Activated CD4-positive, alpha-beta memory T cell treated with anti-CD3 and anti-CD28 coated beads, Interleukin-2, amount 10 ng/mL, durations not matched to agents 7 days and 5 days (primary cell): Measurements from ENCODE around the gene NTNG1. TPM values are rescaled to one million over a fixed set of nuclear protein-coding genes. Genes with fewer than 3 reads are reported as not detected.

Experiments
- CTCF ChIA-PET: fragments of 350-600 bp; sonication (Branson Sonifier 250); formaldehyde crosslinking; loops from one replicate; lab custom pipeline; 2021; ENCODE audit warnings: antibody characterized with exemption, inconsistent platforms; lab: Charles Lee
- POLR2A ChIA-PET: fragments of 350-600 bp; sonication (Branson Sonifier 250); formaldehyde crosslinking; loops from one replicate; lab custom pipeline; 2021; ENCODE audit warnings: antibody characterized with exemption; lab: Charles Lee
- DNase-seq: peaks from one replicate; pipeline ENCODE4 v3.0.0-alpha.2; 2020
- H3K27ac Mint-ChIP-seq: one replicate; pipeline ENCODE4 v1.8.0; 2021; ENCODE audit warnings: mild to moderate bottlenecking, mixed read lengths
- H3K27me3 Mint-ChIP-seq: one replicate; pipeline ENCODE4 v1.8.0; 2021; ENCODE audit warnings: mixed read lengths
- H3K36me3 Mint-ChIP-seq: one replicate; pipeline ENCODE4 v1.8.0; 2021; ENCODE audit warnings: low read depth, mixed read lengths
- H3K4me1 Mint-ChIP-seq: one replicate; pipeline ENCODE4 v1.8.0; 2021; ENCODE audit warnings: mixed read lengths
- H3K4me3 Mint-ChIP-seq: one replicate; pipeline ENCODE4 v1.8.0; 2021; ENCODE audit warnings: mild to moderate bottlenecking, mixed read lengths
- H3K9me3 Mint-ChIP-seq: one replicate; pipeline ENCODE4 v1.8.0; 2021; ENCODE audit warnings: mixed read lengths
- total RNA-seq, 2 experiments: library from RNA; stranded (reverse); gene quantifications; one replicate each; pipeline ENCODE4 v1.2.3, GENCODE V29; 2021

Gene NTNG1
- total RNA-seq, 2 experiments from 2014 or later: not detected

GRCh38 chr1:107294686-107295085 is 153.8 kb downstream of the NTNG1 start:
- Mint-ChIP-seq H3K36me3 (no peaks in the 10 kb centered on the region), H3K4me3 (no peak overlapping the region), H3K27ac (no peak overlapping the region), H3K9me3 (no peaks in the 10 kb centered on the region), H3K4me1 (no peaks in the 10 kb centered on the region), H3K27me3 (no peaks in the 10 kb centered on the region)
- CTCF ChIA-PET: no interaction called here
- POLR2A ChIA-PET: no interaction called here
- DNase-seq: no peak

DNA sequence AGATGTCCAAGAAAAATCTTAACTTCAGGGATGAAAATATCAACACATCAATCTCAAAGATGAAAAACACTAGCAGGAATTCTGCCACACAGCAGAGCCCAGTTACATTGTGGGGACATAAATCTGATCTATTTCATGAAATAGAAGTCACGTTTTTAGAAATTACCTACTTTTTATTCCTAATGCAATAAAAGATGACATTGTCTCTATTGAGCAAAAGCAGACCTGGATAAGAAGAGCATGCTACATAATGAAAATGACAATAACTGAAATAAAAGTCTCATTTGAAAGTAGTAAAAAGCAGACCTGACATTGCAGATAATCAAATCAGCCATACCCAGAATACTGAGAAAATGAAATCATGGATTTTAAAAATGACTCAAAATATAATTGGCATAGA is 156.8 kb downstream of the NTNG1 start:
- Mint-ChIP-seq H3K9me3 (no peaks in the 10 kb centered on the region), H3K4me1 (no peaks in the 10 kb centered on the region), H3K36me3 (no peaks in the 10 kb centered on the region), H3K27ac (no peak overlapping the region), H3K27me3 (no peaks in the 10 kb centered on the region), H3K4me3 (no peak overlapping the region)
- no peak for DNase-seq
- ChIA-PET CTCF (no interaction called here), POLR2A (no interaction called here)

DNA sequence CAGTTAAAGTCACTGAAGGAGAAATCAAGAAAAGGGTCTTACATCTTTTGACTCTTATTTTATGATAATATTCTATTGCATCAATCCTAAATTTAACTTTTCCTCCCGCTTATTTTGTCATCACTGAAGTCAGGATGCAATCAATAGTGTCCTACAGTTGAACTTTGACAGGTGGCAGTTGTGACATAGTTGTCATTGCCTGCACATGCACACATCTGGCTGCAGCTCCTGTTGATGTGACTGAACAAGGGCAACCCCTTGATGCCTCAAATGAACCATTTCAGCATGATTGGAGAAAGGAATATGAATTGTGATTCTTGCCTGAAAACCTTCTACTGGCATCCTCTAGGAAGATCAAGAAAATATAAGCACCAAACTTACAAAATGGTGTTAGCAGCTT is 157.7 kb downstream of the NTNG1 start:
- H3K9me3 Mint-ChIP-seq: no peaks in the 10 kb centered on the region
- ChIA-PET POLR2A (no interaction called here), CTCF (no interaction called here)
- no peaks in the 10 kb centered on the region for H3K4me1 Mint-ChIP-seq
- no peak for DNase-seq
- no peaks in the 10 kb centered on the region for H3K27me3 Mint-ChIP-seq
- no peaks in the 10 kb centered on the region for H3K36me3 Mint-ChIP-seq
- no peak overlapping the region for H3K4me3 Mint-ChIP-seq
- no peak overlapping the region for H3K27ac Mint-ChIP-seq

DNA sequence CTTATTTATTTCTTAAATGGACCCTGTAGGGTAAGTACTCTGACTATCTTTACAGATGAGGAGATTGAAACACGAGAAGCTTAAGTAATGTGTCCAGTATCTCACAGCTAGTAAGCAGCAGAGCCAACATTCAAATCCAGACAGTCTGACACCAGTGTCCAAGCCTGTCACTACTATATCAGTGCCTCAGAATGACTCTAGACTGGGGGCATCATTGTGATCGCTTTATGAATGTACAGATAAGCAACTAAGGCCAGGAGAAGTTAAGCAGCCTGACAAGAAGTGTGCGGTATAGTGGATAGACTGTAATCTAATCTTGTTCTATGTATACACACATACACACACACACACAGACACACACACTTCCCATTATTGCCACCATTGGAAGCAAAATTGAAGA is 158.7 kb downstream of the NTNG1 start:
- H3K27ac Mint-ChIP-seq: no peak overlapping the region
- H3K9me3 Mint-ChIP-seq: no peaks in the 10 kb centered on the region
- no peaks in the 10 kb centered on the region for H3K27me3 Mint-ChIP-seq
- DNase-seq: no peak
- POLR2A ChIA-PET: no interaction called here
- CTCF ChIA-PET: no interaction called here
- H3K36me3 Mint-ChIP-seq: no peaks in the 10 kb centered on the region
- no peaks in the 10 kb centered on the region for H3K4me1 Mint-ChIP-seq
- H3K4me3 Mint-ChIP-seq: no peak overlapping the region

DNA sequence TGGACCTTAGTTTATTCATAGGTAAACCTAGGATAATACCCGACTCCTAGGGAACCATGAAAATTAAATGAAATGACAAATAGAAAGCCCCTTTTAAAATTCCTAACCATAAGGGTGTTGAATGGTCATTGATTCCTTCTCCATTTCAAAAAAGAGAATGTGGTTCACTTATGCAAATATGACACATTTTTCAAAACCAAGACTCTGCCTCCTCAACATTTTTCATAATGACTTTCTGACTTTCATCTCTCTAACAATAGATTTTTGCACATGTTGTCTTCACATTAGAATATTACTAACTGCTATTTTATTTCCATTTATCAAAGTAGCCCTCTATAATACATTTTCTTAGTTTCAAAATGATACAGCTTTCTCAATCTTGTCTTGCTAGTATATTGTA is 169.1 kb downstream of the NTNG1 start:
- no peak for DNase-seq
- ChIA-PET CTCF (no interaction called here), POLR2A (no interaction called here)
- Mint-ChIP-seq H3K27ac (no peak overlapping the region), H3K9me3 (no peaks in the 10 kb centered on the region), H3K4me1 (no peaks in the 10 kb centered on the region), H3K4me3 (no peak overlapping the region), H3K36me3 (no peaks in the 10 kb centered on the region), H3K27me3 (no peaks in the 10 kb centered on the region)

- H3K36me3 Mint-ChIP-seq: no peaks in the 10 kb centered on the region
- no peak for DNase-seq
- H3K27me3 Mint-ChIP-seq: no peaks in the 10 kb centered on the region
- ChIA-PET POLR2A (no interaction called here), CTCF (interaction anchor here (0.5 kb wide), 1 partner anchor 31 kb away, joined by 5 read pairs; no protein-coding TSS in a partner anchor)
- H3K27ac Mint-ChIP-seq: no peak overlapping the region
- H3K9me3 Mint-ChIP-seq: no peaks in the 10 kb centered on the region
- H3K4me3 Mint-ChIP-seq: no peak overlapping the region
- no peaks in the 10 kb centered on the region for H3K4me1 Mint-ChIP-seq
Measured at GRCh38 chr1:107315652-107316051, 174.8 kb downstream of the NTNG1 start.

GRCh38 chr1:107318932-107319331 is 178.1 kb downstream of the NTNG1 start:
- no peak for DNase-seq
- POLR2A ChIA-PET: no interaction called here
- CTCF ChIA-PET: no interaction called here
- Mint-ChIP-seq H3K4me3 (no peak overlapping the region), H3K36me3 (no peaks in the 10 kb centered on the region), H3K9me3 (no peaks in the 10 kb centered on the region), H3K27me3 (no peaks in the 10 kb centered on the region), H3K4me1 (no peaks in the 10 kb centered on the region), H3K27ac (no peak overlapping the region)

GRCh38 chr1:107323784-107324183 is 182.9 kb downstream of the NTNG1 start:
- H3K9me3 Mint-ChIP-seq: no peaks in the 10 kb centered on the region
- no peaks in the 10 kb centered on the region for H3K4me1 Mint-ChIP-seq
- H3K27ac Mint-ChIP-seq: no peak overlapping the region
- ChIA-PET POLR2A (no interaction called here), CTCF (no interaction called here)
- H3K36me3 Mint-ChIP-seq: no peaks in the 10 kb centered on the region
- no peaks in the 10 kb centered on the region for H3K27me3 Mint-ChIP-seq
- H3K4me3 Mint-ChIP-seq: no peak overlapping the region
- no peak for DNase-seq

DNA sequence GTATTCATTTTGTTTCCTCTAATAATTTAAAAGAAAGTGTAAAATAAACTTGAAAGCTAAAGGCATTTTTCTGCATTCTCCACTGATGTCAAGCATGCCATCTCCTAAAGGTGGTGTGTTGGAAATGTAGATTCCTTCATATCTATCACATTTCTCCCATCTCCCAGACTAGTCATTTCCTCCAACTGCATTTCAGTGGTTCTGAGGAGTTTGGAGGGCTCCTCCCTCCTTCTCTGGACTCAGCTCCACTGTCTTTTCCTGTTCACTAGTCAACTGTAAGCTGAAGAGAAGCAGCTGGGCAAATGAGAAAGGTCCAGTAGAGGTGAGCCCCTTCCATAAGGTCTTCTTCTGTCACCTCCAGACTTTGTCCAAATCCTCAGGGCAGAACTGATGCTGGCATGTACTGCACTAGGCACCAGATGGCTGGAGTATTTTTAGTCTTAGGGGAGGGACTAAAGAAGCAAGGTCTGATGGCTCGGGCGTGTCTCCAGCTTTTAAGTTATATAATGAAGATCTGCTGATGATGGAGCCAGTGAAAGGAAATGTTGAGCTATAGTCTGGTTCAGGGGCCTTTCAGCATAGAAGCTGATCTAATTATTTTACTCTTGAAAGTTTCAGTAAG is 186.1 kb downstream of the NTNG1 start:
- H3K4me1 Mint-ChIP-seq: no peaks in the 10 kb centered on the region
- H3K4me3 Mint-ChIP-seq: no peak overlapping the region
- no peak for DNase-seq
- H3K27me3 Mint-ChIP-seq: no peaks in the 10 kb centered on the region
- no peak overlapping the region for H3K27ac Mint-ChIP-seq
- no peaks in the 10 kb centered on the region for H3K36me3 Mint-ChIP-seq
- no peaks in the 10 kb centered on the region for H3K9me3 Mint-ChIP-seq
- ChIA-PET CTCF (no interaction called here), POLR2A (no interaction called here)

- Mint-ChIP-seq H3K27me3 (no peaks in the 10 kb centered on the region), H3K36me3 (no peaks in the 10 kb centered on the region), H3K4me3 (no peak overlapping the region), H3K9me3 (no peaks in the 10 kb centered on the region), H3K27ac (no peak overlapping the region), H3K4me1 (no peaks in the 10 kb centered on the region)
- ChIA-PET POLR2A (no interaction called here), CTCF (no interaction called here)
- DNase-seq: no peak
Measured at GRCh38 chr1:107327446-107327845, 186.6 kb downstream of the NTNG1 start.

DNA sequence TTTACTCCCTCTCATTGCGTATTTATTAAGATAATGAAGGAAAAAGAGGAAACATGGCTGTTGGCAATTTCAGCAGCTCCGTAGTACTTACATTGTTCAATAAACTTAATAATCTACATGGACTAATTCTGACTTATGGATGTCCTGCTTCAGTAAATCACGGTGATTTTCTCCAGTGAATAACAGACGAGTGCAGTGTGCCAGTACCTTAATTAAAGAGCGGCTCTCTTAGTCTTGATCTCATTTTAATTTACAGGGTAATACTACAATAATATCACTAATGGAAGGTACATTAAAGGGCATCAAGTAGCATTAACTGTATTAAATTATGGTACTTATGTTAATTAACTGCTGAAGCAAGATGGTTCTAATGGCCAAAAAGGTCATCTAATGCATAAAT is 187.2 kb downstream of the NTNG1 start:
- Mint-ChIP-seq H3K9me3 (no peaks in the 10 kb centered on the region), H3K27me3 (no peaks in the 10 kb centered on the region), H3K36me3 (no peaks in the 10 kb centered on the region), H3K4me3 (no peak overlapping the region), H3K4me1 (no peaks in the 10 kb centered on the region), H3K27ac (no peak overlapping the region)
- CTCF ChIA-PET: no interaction called here
- POLR2A ChIA-PET: no interaction called here
- DNase-seq: no peak

- ChIA-PET POLR2A (no interaction called here), CTCF (no interaction called here)
- no peak for DNase-seq
- Mint-ChIP-seq H3K9me3 (no peaks in the 10 kb centered on the region), H3K4me1 (no peaks in the 10 kb centered on the region), H3K27ac (no peak overlapping the region), H3K27me3 (no peaks in the 10 kb centered on the region), H3K4me3 (no peak overlapping the region), H3K36me3 (no peaks in the 10 kb centered on the region)
Measured at GRCh38 chr1:107339775-107340174, 198.9 kb downstream of the NTNG1 start.

- H3K9me3 Mint-ChIP-seq: no peaks in the 10 kb centered on the region
- H3K27ac Mint-ChIP-seq: no peak overlapping the region
- POLR2A ChIA-PET: no interaction called here
Measured at GRCh38 chr1:107342316-107342715, 201.5 kb downstream of the NTNG1 start.

GRCh38 chr1:107342768-107343167 is 201.9 kb downstream of the NTNG1 start:
- Mint-ChIP-seq H3K27ac (no peak overlapping the region), H3K36me3 (no peaks in the 10 kb centered on the region), H3K9me3 (no peaks in the 10 kb centered on the region), H3K27me3 (no peaks in the 10 kb centered on the region), H3K4me1 (no peaks in the 10 kb centered on the region), H3K4me3 (no peak overlapping the region)
- CTCF ChIA-PET: no interaction called here
- POLR2A ChIA-PET: no interaction called here
- DNase-seq: no peak

More at GRCh38 chr1:107342316-107342715, 201.5 kb downstream of the NTNG1 start:
- no peak overlapping the region for H3K4me3 Mint-ChIP-seq
- DNase-seq: no peak
- CTCF ChIA-PET: no interaction called here
- H3K36me3 Mint-ChIP-seq: no peaks in the 10 kb centered on the region
- H3K27me3 Mint-ChIP-seq: no peaks in the 10 kb centered on the region
- no peaks in the 10 kb centered on the region for H3K4me1 Mint-ChIP-seq
